Lower leg skin (tissue), 4 donors: ENCODE measurements around the gene STAG1. TPM values are rescaled to one million over a fixed set of nuclear protein-coding genes. Genes with fewer than 3 reads are reported as not detected.
"Not testable (repeated sequence)": the region's sequence is repeated elsewhere in the genome, so short reads cannot be mapped to it uniquely, and the experiment has no call there.

ENCODE experiments used
- DNase-seq, 2 donors: peaks; one replicate each; pipeline ENCODE4 v3.0.0-alpha.2; 2019; ENCODE audit warnings: low spot score in 2 of 2
- H3K4me3 ChIP-seq: fragments of 200-600 bp; sonication (generic); 2 replicates; pipeline ENCODE4 v1.5.1; 2017; ENCODE audit warnings: mild to moderate bottlenecking, low read depth; ENCODE audit not compliant: poor library complexity, severe bottlenecking
- POLR2A ChIP-seq, 2 donors: fragments of 450-650 bp; IDR thresholded peaks; one replicate each; pipeline ENCODE4 v1.6.1; 2016 to 2017; ENCODE audit warnings: antibody characterized with exemption in 2 of 2, mild to moderate bottlenecking in 1 of 2, moderate library complexity in 1 of 2
- WGBS, 2 donors: methylation state at CpG; one replicate each; pipeline ENCODE4 v1.1.5; 2018; 5-methylcytosine and 5-hydroxymethylcytosine counted together
- intact Hi-C: fragments of 100-400 bp; cut with DNase I; formaldehyde crosslinking; loops from one replicate; pipeline ENCODE4 v1.15.0; 2023; ENCODE audit warnings: low total_unique reads
- total RNA-seq, 4 donors: library from RNA; depleted of rRNA; stranded (reverse); fragments of >200 nt; gene quantifications; one replicate each; pipeline ENCODE4 v1.1.0, GENCODE V29; 2016
- TF ChIP-seq, protein P1 (sequence below), 3 donors: fragments of 450-650 bp; IDR thresholded peaks; one replicate each; pipeline ENCODE4 v1.5.1; 2016; ENCODE audit warnings: antibody characterized with exemption in 3 of 3, mild to moderate bottlenecking in 3 of 3, moderate library complexity in 2 of 3

Gene STAG1
- total RNA-seq, 4 donors from 2014 or later: 32.1 to 37.7 (median 34.4) TPM

DNA sequence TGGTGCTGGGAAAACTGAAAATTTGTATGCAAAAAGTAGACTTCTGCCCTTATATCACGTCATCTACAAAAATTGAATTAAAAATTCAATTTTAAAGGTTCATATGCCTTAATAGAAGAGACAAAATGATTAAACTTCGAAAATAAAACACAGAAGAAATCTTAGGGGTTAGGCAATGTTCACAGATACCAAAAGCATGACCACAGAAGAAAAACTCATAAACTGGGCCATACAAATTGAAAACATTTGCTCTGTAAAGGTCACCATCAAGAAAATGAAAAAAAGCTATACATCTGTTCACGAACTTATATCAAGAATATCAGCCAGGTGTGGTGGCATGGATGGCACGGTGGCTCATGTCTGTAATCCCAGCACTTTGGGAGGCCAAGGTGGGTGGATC lies 257.0 kb downstream of the STAG1 start:
- intact Hi-C loops: no loop called here
- no peak for TF ChIP-seq POLR2A (IDR thresholded peaks at IDR 0.05)
- TF ChIP-seq, protein P1, sequence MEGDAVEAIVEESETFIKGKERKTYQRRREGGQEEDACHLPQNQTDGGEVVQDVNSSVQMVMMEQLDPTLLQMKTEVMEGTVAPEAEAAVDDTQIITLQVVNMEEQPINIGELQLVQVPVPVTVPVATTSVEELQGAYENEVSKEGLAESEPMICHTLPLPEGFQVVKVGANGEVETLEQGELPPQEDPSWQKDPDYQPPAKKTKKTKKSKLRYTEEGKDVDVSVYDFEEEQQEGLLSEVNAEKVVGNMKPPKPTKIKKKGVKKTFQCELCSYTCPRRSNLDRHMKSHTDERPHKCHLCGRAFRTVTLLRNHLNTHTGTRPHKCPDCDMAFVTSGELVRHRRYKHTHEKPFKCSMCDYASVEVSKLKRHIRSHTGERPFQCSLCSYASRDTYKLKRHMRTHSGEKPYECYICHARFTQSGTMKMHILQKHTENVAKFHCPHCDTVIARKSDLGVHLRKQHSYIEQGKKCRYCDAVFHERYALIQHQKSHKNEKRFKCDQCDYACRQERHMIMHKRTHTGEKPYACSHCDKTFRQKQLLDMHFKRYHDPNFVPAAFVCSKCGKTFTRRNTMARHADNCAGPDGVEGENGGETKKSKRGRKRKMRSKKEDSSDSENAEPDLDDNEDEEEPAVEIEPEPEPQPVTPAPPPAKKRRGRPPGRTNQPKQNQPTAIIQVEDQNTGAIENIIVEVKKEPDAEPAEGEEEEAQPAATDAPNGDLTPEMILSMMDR (IDR thresholded peaks at IDR 0.05): no peak
- no peak for DNase-seq
- 84 to 88% methylated on average over 4 of the region's 4 CpGs for WGBS, 2 donors
- no peak overlapping the region for H3K4me3 ChIP-seq

DNA sequence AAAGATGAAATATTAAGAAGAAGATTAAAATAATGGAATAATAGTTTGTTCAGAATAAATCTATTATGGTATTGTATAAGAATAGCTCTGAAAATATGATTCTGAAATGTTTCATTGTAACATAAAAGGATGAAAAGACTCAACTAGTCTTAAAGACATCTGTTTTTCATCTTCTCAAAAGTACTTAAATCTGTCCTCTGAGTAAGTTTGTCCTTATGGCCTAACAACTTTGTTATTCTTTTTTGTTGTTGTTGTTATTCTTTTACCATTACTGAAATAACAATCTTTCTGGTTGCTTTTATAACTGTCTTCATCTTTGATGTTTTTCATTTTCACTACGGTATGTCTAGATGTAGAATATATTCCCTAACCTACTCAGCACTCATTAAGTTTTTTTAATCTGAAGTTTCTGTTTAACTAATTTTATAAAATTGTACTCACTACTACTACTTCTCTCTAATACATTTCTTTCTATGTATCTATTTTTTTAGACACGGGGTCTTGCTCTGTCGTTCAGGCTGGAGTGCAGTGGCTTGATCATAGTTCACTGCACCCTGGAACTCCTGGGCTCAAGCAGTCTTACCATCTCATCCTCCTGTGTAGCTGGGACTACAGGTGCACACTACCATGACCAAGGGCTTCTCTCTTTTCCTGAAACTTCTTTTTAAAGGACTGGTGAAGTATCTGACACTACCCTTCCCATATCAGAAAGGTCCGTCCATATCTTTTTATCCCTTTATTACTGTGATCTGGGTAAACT lies 261.4 kb downstream of the STAG1 start:
- intact Hi-C loops: loop anchor here (1.0 kb wide), 1 partner anchor 36 kb away; no protein-coding TSS in a partner anchor
- no peak overlapping the region for H3K4me3 ChIP-seq
- 94% methylated on average over 4 of the region's 4 CpGs for WGBS, 2 donors
- no peak for DNase-seq
- no peak for TF ChIP-seq POLR2A (IDR thresholded peaks at IDR 0.05)
- TF ChIP-seq, protein P1 (IDR thresholded peaks at IDR 0.05): no peak

DNA sequence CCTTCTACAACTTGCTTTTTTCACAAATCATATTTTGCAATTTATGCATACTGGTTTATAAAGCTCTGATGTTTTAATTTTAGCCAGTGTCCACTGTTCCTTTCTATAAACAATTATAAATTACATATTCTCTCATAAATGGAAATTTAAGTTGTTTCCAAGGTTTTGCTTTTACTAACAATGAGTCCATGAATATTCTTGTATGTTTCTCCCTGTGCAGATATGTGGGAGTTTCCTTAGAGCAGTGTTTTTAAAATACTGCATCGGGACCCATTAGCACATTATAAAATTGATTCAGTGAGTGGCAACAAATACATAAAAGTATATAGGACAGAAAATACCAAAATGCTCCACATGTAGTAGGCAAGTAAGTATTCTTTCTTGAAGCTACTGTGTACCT lies 266.4 kb downstream of the STAG1 start:
- no peak overlapping the region for H3K4me3 ChIP-seq
- TF ChIP-seq, protein P1 (IDR thresholded peaks at IDR 0.05): no peak
- TF ChIP-seq POLR2A (IDR thresholded peaks at IDR 0.05): no peak
- WGBS, 2 donors: 92 to 95% methylated on average over 1 of the region's 1 CpG
- no peak for DNase-seq
- intact Hi-C loops: no loop called here

DNA sequence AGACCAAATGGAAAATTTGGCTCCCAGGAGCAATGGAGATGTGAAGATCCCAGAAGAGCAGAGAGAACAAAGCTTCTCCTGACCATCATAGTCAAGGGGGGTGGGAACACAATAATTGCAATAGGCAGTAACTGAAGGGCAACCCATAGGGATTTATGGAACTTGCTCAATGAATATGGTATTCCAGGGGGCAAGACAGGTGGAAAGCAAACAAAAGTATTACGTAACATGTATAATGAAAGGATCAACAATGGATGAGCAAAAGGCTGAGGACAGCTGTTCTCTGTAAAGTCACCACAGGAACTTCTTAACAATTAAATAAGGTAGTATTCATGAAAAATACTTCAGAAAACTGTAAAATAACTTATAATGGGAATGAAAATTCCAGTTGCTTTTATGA lies 275.9 kb downstream of the STAG1 start:
- no peak for DNase-seq
- 96 to 97% methylated on average over 1 of the region's 1 CpG for WGBS, 2 donors
- TF ChIP-seq POLR2A (IDR thresholded peaks at IDR 0.05): no peak
- TF ChIP-seq, protein P1 (IDR thresholded peaks at IDR 0.05): no peak
- intact Hi-C loops: no loop called here
- no peak overlapping the region for H3K4me3 ChIP-seq

DNA sequence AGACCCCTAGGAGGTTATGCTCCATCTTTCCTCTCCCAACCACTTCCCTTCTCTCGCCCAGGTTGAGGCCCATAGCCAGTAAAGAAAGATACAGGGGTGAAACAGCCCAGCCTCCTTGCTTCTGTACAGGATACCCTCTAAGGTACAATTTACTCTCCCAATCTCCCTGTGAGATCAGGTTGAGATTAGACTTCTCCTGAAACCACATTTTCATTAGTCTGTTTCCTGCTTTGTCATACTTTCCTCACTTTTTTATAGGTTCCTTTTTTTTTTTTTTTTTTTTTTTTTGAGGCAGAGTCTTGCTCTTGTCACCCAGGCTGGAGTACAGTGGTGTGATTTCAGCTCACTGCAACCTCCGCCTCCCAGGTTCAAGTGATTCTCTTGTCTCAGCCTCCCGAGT lies 277.3 kb downstream of the STAG1 start:
- DNase-seq, H3K4me3 ChIP-seq, intact Hi-C loops: not testable (repeated sequence)
- 94 to 100% methylated on average over 3 of the region's 3 CpGs for WGBS, 2 donors

DNA sequence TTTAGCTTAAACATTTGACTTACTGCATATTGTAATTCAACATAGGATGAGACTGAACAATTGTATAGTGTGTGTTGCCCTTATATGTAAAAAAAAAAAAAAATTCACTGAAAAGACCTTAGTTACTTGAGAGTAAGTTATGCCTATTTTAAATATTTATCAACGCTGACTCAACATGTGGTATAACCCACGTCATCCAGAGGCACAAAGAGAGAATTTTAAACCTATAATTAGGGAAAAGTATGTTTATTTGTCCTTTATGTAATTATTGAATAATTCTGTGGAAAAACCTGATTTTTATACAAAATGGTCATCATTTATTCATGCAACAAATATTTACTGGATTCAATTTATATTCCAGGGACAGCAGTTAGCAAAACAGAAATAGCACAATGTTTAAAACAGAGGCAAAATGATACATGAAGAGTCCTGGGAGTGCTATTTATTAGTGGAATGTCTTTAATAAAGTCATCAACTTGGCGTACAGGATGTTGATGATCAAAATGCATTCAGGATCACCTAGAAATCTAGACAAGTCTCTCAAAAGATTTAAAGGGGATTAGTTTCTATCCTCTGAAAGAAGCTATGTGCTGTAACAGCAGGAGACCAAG lies 278.4 kb downstream of the STAG1 start:
- intact Hi-C loops: no loop called here
- WGBS, 2 donors: 91 to 95% methylated on average over 3 of the region's 3 CpGs
- H3K4me3 ChIP-seq: no peak overlapping the region
- no peak for DNase-seq
- no peak for TF ChIP-seq POLR2A (IDR thresholded peaks at IDR 0.05)
- TF ChIP-seq, protein P1 (IDR thresholded peaks at IDR 0.05): no peak
